Keratinocyte (primary cell): ENCODE results near the gene AMBP. TPM values are rescaled to one million over a fixed set of nuclear protein-coding genes. Genes with fewer than 3 reads are reported as not detected.

Experiments used
- DNase-seq: peaks from one replicate; pipeline ENCODE4 v3.0.0-alpha.2; 2011; ENCODE audit warnings: low read depth, missing footprints, low spot score
- FAIRE-seq: peaks from 2 replicates; lab custom pipeline; 2011; peaks lifted over from hg19 to GRCh38; lab: Jason Lieb, UNC
- H2AFZ ChIP-seq: 2 replicates; pipeline ENCODE4 v1.6.0; 2012; ENCODE audit warnings: low read length, control low read depth, inconsistent platforms; ENCODE audit not compliant: control insufficient read depth
- H3K27ac ChIP-seq: 2 replicates; pipeline ENCODE4 v1.5.1; 2011; ENCODE audit warnings: low read length; ENCODE audit not compliant: control insufficient read depth, insufficient read depth
- H3K27me3 ChIP-seq: 3 replicates; pipeline ENCODE4 v1.6.0; 2011; ENCODE audit warnings: low read length; ENCODE audit not compliant: control insufficient read depth, insufficient read depth; ENCODE audit errors: extremely low read depth
- H3K36me3 ChIP-seq, 2 experiments: 2 replicates in 1 of 2; 3 replicates in 1 of 2; pipeline ENCODE4 v1.5.1; 2011; ENCODE audit warnings: low read length in 2 of 2, mild to moderate bottlenecking in 1 of 2; ENCODE audit not compliant: control insufficient read depth in 2 of 2, insufficient read depth in 2 of 2; ENCODE audit errors: extremely low read depth in 1 of 2
- H3K4me1 ChIP-seq: 3 replicates; pipeline ENCODE4 v1.5.1; 2011; ENCODE audit warnings: low read length; ENCODE audit not compliant: control insufficient read depth, insufficient read depth; ENCODE audit errors: extremely low read depth
- H3K4me2 ChIP-seq: 3 replicates; pipeline ENCODE4 v1.6.0; 2011; ENCODE audit warnings: low read depth, low read length; ENCODE audit not compliant: control insufficient read depth, insufficient read depth; ENCODE audit errors: extremely low read depth
- H3K4me3 ChIP-seq, 3 experiments: fragments of 200-600 bp in 1 of 3; sonication (generic) in 1 of 3; 2 replicates in 2 of 3; 3 replicates in 1 of 3; pipeline ENCODE4 v1.5.1; 2011 to 2016; ENCODE audit warnings: low read length in 3 of 3, mild to moderate bottlenecking in 3 of 3, control low read depth in 2 of 3, inconsistent platforms in 1 of 3, low read depth in 1 of 3, mixed read lengths in 1 of 3, mixed run types in 1 of 3, moderate library complexity in 1 of 3; ENCODE audit not compliant: control insufficient read depth in 2 of 3, insufficient read depth in 2 of 3; ENCODE audit errors: extremely low read depth in 1 of 3
- H3K79me2 ChIP-seq: 2 replicates; pipeline ENCODE4 v1.6.0; 2012; ENCODE audit warnings: low read length; ENCODE audit not compliant: control insufficient read depth, insufficient read depth
- H3K9ac ChIP-seq: 3 replicates; pipeline ENCODE4 v1.6.0; 2011; ENCODE audit warnings: low read length; ENCODE audit not compliant: control insufficient read depth, insufficient read depth; ENCODE audit errors: extremely low read depth
- H3K9me1 ChIP-seq: 3 replicates; pipeline ENCODE4 v1.6.0; 2011; ENCODE audit warnings: low read length; ENCODE audit not compliant: control insufficient read depth, insufficient read depth; ENCODE audit errors: extremely low read depth
- H3K9me3 ChIP-seq: 2 replicates; pipeline ENCODE4 v1.5.1; 2012; ENCODE audit warnings: low read depth, low read length; ENCODE audit not compliant: control insufficient read depth
- H4K20me1 ChIP-seq: 3 replicates; pipeline ENCODE4 v1.6.0; 2011; ENCODE audit warnings: low read length; ENCODE audit not compliant: control insufficient read depth, insufficient read depth; ENCODE audit errors: extremely low read depth
- CTCF ChIP-seq, 3 experiments: IDR thresholded peaks in 1 of 3; conservative IDR thresholded peaks in 1 of 3; optimal IDR thresholded peaks in 1 of 3; 2 replicates in 2 of 3; 3 replicates in 1 of 3; pipeline versions ENCODE3 to v1.5.1; 2011; ENCODE audit warnings: low read length in 3 of 3, mild to moderate bottlenecking in 3 of 3, moderate library complexity in 2 of 3, control low read depth in 1 of 3, inconsistent platforms in 1 of 3; ENCODE audit not compliant: insufficient read depth in 2 of 3; ENCODE audit errors: extremely low read depth in 1 of 3
- EZH2 ChIP-seq: IDR thresholded peaks from one replicate; pipeline ENCODE4 v1.6.1; 2012; ENCODE audit warnings: inconsistent platforms, mild to moderate bottlenecking, low read length, moderate library complexity
- dilution Hi-C: fragments of 300-500 bp; cut with MboI; formaldehyde crosslinking; loops from one replicate; pipeline ENCODE4 v1.7.0; 2020; ENCODE audit warnings: low sequenced_read_pairs; ENCODE audit not compliant: extremely low pct_ligation_motif_present
- polyA plus RNA-seq, 5 experiments: library from polyadenylated mRNA; depleted of rRNA in 3 of 5; stranded (reverse) in 3 of 5; stranded (forward) in 1 of 5; unstranded in 1 of 5; fragments of >200 nt; gene quantifications; 1 replicate in 1 of 5; 2 replicates in 3 of 5; 3 replicates in 1 of 5; pipeline versions ENCODE4 v1.2.1 to v1.2.3, GENCODE V29; 2011 to 2012; ENCODE audit warnings: missing spikeins in 2 of 5, low read depth in 1 of 5, low replicate concordance in 1 of 5

Gene AMBP
- polyA plus RNA-seq, 1 donor (not counting 4 experiments of a cell fraction or from before 2014, with no cell fraction given) = not detected

- Histone ChIP-seq H3K27ac (no peak overlapping the region), H3K79me2 (no peaks in the 10 kb centered on the region), H3K9ac (no peak overlapping the region), H3K9me1 (no peaks in the 10 kb centered on the region), H3K4me1 (no peaks in the 10 kb centered on the region), H2AFZ (no peak overlapping the region), H3K27me3 (no peaks in the 10 kb centered on the region), H3K9me3 (no peaks in the 10 kb centered on the region), H4K20me1 (no peaks in the 10 kb centered on the region), H3K36me3 (no peaks in the 10 kb centered on the region), H3K4me2 (no peak overlapping the region), H3K4me3 (no peak overlapping the region)
- FAIRE-seq (no peak), DNase-seq (no peak)
- TF ChIP-seq CTCF (optimal IDR thresholded peaks at IDR 0.05 in 1 of 3, IDR thresholded peaks at IDR 0.05 in 1 of 3, conservative IDR thresholded peaks at IDR 0.05 in 1 of 3; ENCODE audit: extremely low read depth in 1 of 3, insufficient read depth in 2 of 3, low read length in 3 of 3) (no peak), EZH2 (no peak)
- dilution Hi-C loops = no loop called here
Observed at GRCh38 chr9:114065304-114065703, 12.8 kb downstream of the AMBP start.

- H3K9me1 ChIP-seq = no peaks in the 10 kb centered on the region
- no peak overlapping the region for H3K4me3 ChIP-seq
- H3K27me3 ChIP-seq = no peaks in the 10 kb centered on the region
- dilution Hi-C loops = no loop called here
- no peak for FAIRE-seq
- no peak overlapping the region for H3K27ac ChIP-seq
- no peak for TF ChIP-seq EZH2
- no peak for TF ChIP-seq CTCF (optimal IDR thresholded peaks at IDR 0.05 in 1 of 3, IDR thresholded peaks at IDR 0.05 in 1 of 3, conservative IDR thresholded peaks at IDR 0.05 in 1 of 3; ENCODE audit: extremely low read depth in 1 of 3, insufficient read depth in 2 of 3, low read length in 3 of 3)
- no peak overlapping the region for H2AFZ ChIP-seq
- H3K4me2 ChIP-seq = no peak overlapping the region
- H3K9ac ChIP-seq = no peak overlapping the region
- H4K20me1 ChIP-seq = no peaks in the 10 kb centered on the region
- H3K9me3 ChIP-seq = no peaks in the 10 kb centered on the region
- H3K4me1 ChIP-seq = no peaks in the 10 kb centered on the region
- DNase-seq = no peak
- no peaks in the 10 kb centered on the region for H3K79me2 ChIP-seq
- H3K36me3 ChIP-seq = no peaks in the 10 kb centered on the region
Observed at GRCh38 chr9:114061830-114062474, 16.1 kb downstream of the AMBP start.
